Omental fat pad (tissue), 4 donors: ENCODE data around the gene ERBB2. TPM values are rescaled to one million over a fixed set of nuclear protein-coding genes. Genes with fewer than 3 reads are reported as not detected.

Experiments
- ATAC-seq: fragments of 150-250 bp; one replicate; pipeline ENCODE4 v1.9.1; 2016; ENCODE audit warnings: mild to moderate bottlenecking, moderate library complexity; ENCODE audit not compliant: low FRiP score
- DNase-seq: peaks from one replicate; pipeline ENCODE4 v3.0.0-alpha.2; 2019; ENCODE audit warnings: low spot score
- CTCF ChIP-seq, 3 donors: fragments of 450-650 bp; IDR thresholded peaks; one replicate each; pipeline ENCODE4 v1.5.1; 2016 to 2017; ENCODE audit warnings: antibody characterized with exemption in 3 of 3, mild to moderate bottlenecking in 3 of 3, moderate library complexity in 2 of 3
- total RNA-seq, 4 donors: library from RNA; depleted of rRNA; stranded (reverse); fragments of >200 nt; gene quantifications; one replicate each; pipeline ENCODE4 v1.1.0, GENCODE V29; 2016

ERBB2 gene
- total RNA-seq, 4 donors from 2014 or later, result 13.8 to 23.8 (median 15.7) TPM

- ATAC-seq (no peak), DNase-seq (no peak)
These were observed 36.0 kb downstream of the ERBB2 start for GRCh38 chr17:39735882-39736281.

GRCh38 chr17:39736319-39737165 is 36.7 kb downstream of the ERBB2 start:
- DNase-seq, result no peak
- TF ChIP-seq CTCF (IDR thresholded peaks at IDR 0.05), result no peak
- ATAC-seq, result no peak

More at GRCh38 chr17:39735882-39736281, 36.0 kb downstream of the ERBB2 start:
- no peak for TF ChIP-seq CTCF (IDR thresholded peaks at IDR 0.05)

- ATAC-seq (no peak), DNase-seq (no peak)
- TF ChIP-seq CTCF (IDR thresholded peaks at IDR 0.05), result no peak
These were observed 37.4 kb downstream of the ERBB2 start for GRCh38 chr17:39737206-39737759.

GRCh38 chr17:39737760-39738567 is 38.1 kb downstream of the ERBB2 start, which contains the start of gene GRB7:
Gene GRB7, plus strand, starts transcription at chr17:39737938. Its CDS starts 4,364 bp downstream, at chr17:39742302.
- no peak for DNase-seq
- ATAC-seq, result peak; percentile 29
- TF ChIP-seq CTCF (IDR thresholded peaks at IDR 0.05), result no peak

GRCh38 chr17:39738568-39738901 is 38.7 kb downstream of the ERBB2 start:
- no peak for TF ChIP-seq CTCF (IDR thresholded peaks at IDR 0.05)
- ATAC-seq (peak; percentile 31), DNase-seq (no peak)

- peak; percentile 39 for DNase-seq
- ATAC-seq, result peak; percentile 45
- TF ChIP-seq CTCF (IDR thresholded peaks at IDR 0.05), result no peak
These were observed 39.4 kb downstream of the ERBB2 start for GRCh38 chr17:39738983-39739884.
